Right kidney (tissue), 1 donor: ENCODE data around the gene CCDC188.

Experiments
- DNase-seq: peaks from one replicate; pipeline ENCODE4 v3.0.0-alpha.2; 2016

Gene CCDC188

DNA sequence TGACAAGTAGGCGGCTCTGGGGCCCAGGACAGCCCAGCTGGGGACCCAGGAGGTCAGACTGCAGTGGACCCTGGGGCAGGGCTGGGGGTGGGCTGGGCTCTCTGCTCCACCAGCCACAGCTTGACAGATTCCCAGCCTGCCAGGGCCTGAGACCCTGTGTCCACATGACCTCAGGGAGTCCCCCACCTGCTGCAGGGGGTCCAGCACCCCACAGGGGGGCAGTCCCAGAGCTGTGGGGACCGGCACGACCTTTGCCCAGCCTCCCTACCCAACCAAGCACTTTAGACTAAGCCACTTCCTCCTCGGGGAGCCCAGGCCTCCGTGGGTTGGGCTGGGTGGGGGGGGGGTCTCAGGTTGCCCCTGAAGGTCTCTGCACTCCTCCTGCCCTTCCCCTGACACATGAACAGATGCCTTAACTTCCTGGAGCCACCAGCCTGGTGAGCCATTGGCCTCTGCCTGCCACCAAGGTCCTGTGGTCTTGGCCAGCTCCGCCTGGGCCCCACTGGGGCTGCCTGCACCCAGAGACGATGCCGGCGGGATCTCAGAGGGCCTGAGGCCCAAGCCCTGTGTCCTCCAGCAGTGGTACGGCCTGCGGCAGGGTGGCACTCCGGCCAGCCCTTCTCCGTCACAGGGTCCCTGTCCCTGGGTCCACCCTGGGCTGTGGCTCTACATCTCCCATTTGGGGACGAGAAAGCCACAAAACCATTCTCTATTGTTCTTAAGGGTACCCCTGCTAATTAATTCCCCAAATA, 3.4 kb downstream of the CCDC188 start:
- DNase-seq = no peak

DNA sequence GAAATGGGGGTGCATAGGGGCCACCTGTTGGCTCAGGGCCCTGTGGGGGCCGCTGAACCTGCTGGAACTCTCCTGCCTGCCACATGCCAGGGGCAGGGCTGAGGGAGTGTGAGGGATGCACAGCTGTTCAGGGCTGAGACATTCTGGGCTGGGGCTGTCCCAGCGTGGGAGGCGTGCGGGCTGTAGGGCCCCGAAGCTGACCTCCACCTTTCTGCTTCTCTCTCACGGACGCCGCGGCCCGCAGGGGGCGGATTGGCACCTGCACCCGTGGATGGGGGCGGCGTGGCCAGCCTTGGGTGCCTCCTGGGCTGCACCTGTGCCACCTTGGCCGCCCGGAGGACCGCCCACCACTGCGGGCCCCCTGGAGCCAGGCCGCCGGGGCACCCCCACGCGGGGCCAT, 4.1 kb downstream of the CCDC188 start:
- no peak for DNase-seq

DNA sequence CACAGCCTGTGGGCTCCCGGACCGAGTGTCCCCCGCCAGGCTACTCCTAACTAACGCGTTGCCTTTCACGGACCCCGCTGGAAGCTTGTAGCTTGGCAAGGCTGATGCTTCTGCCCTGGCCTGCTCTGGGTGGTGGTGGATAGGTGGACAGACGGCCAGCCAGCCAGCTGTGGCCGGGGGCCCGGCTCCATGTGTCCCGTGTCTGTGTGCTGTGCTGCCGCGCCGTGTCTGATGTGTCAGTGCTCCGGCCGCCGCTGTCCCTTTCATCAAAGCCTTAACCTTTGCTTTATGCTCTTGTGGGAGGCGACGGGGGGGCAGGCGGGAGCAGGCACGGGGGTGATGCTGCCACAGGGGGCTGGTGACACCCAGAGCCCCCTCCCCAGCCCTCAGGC, 5.0 kb downstream of the CCDC188 start:
- DNase-seq = no peak

DNA sequence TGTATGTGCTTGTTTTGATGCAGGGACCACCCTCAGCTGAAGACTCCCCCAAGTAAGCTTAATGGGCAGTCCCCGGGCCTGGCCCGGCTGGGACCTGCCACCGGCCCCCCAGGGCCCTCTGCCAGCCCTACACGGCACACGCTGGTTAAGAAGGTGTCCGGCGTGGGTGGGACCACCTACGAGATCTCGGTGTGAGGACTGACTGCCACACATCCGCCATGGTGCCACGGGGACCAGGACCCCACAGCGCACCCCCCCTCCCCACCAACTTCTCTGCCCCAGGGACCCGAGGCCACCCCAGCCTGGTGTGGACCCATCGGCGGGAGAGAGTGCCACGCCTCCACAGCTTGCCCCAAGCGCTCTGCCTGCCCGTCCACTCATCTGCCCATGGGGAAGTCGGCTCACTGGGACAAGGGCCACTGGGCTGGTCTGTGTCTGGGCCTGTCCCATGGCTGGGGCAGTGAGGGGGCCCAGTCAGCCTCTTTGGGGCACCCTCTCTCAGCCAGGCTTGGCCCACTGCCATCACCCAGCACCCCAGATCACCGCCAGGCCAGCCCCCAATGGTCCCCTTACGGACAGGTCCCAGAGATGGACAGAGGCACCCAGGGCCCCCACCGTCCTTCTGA, 5.5 kb downstream of the CCDC188 start:
- no peak for DNase-seq

DNA sequence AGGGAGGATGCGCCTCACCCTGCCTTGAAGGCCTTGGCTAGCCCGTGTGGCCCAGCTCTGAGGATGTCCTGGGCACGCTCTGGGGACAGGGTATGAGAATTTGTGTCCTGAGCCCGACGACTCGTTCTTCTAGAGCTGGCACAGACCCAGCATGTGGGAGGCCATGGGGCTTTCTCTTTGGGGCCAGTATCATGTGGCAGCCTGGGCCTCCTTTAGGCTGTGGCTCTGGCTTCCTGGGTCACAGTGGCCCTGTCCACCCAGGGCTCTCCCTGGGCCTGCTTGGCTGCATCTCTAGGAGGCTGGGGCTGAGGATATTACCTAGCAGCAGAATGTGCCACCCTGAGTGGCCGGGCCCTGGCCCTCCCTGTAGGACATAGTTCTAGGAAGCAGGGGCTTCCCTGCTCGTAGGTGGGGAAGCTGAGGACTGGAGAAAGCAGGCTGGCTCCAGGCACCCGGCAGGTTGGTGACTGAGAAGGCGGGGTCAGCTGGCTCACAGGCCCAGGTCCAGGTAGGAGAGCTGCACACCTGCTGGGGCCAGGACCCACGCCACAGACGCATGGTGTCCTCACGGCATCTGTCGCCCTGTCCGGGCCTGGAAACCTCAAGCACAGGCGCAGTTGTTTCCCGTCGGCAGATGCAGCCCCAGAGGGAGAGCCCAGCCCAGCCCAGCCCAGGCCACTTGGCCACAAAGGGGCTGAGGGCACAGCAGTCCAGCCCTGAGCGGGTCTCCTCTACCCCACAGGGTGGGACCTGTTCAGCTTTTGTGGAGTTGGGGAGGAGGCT, 6.8 kb downstream of the CCDC188 start:
- no peak for DNase-seq

DNA sequence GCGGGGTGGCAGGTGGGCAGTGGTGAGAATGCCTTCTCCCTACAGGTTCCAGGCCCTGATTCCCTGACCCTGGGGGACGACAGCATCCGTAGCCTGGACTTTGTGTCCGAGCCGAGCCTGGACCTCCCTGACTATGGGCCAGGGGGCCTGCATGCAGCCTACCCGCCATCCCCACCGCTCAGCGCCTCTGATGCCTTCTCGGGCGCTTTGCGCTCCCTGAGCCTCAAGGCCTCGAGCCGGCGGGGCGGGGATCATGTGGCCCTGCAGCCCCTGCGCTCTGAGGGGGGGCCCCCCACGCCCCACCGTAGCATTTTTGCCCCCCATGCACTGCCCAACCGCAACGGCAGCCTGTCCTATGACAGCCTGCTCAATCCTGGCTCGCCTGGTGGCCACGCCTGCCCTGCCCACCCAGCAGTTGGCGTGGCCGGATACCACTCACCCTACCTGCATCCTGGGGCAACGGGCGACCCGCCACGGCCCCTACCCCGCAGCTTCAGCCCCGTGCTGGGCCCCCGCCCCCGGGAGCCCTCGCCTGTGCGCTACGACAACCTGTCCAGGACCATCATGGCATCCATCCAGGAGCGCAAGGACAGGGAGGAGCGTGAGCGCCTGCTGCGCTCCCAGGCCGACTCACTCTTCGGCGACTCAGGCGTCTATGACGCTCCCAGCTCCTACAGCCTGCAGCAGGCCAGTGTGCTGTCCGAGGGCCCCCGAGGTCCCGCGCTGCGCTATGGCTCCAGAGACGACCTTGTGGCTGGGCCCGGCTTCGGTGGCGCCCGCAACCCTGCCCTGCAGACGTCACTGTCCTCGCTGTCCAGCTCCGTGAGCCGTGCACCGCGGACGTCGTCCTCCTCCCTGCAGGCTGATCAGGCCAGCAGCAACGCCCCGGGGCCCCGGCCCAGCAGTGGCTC, 7.9 kb downstream of the CCDC188 start:
- no peak for DNase-seq

DNA sequence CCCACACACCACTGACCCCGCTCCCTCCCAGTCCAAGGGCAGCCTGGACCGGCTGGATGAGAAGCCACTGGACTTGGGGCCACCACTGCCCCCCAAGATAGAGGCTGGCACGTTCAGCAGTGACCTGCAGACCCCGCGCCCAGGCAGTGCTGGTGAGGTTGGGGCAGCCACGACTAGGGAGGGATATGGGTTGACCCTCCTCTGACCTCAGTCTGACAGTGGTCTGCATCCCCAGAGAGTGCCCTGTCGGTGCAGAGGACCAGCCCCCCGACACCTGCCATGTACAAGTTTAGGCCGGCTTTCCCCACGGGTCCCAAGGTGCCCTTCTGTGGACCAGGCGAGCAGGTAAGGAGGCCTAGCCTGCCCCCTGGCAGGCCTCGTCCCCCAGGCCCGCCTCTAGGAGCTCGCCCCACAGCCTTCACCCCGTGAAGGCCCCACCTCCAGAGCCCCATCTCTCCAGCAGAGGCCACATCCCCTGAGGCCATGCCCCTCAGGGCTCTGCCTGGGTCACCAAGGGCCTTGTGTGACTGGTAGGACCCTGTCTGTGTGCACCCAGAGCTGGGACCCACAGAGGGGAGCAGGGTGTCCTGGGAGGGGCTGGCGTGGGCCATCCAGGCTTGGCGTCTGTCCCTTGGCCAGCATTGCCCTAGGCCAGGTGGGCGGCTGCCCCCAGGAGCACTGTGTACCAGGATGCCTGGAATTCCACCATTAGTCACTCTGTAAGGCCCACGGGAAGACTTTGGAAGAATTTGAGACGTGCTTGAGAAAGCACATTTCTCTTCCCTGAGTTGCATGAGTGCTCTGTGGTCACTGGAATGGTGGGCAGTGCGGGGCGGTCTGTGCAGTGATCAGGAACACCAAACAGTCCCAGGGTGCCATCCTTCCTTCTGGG, 9.4 kb downstream of the CCDC188 start:
- DNase-seq = no peak

DNA sequence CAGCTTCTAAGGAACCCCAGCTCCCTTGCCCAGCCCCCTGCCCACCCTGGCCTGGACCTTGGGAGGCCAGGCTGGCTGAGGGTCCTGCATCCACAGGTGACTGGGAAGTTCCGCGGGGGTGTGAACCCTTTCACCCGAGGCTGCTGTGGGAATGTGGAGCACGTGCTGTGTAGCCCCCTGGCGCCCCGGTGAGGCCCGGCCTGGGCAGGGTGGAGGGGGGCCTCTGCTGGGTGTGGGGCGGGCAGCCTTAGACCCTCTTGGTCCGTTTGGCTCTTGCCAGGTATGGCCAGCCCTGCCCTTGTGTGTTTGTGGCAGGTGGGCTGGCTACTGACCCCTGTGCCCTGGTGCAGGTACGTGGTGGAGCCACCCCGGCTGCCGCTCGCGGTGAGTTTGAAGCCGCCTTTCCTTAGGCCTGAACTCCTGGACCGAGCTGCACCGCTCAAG, 10.3 kb downstream of the CCDC188 start:
- DNase-seq = no peak

DNA sequence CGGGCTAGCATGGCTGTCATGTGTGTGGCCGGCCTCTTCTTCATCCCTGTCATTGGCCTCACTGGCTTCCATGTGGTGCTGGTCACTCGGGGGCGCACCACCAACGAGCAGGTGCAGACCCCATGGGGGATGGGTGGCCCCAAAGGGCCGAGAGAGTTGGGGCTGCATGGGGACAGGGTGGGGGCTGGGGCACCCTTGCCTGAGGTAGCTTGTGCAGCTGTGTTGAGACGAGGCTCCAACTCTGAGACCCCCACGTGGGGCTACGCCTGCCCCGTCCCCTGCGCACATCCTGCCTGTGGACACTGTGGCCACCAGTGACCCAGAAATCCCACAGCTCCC, 10.8 kb downstream of the CCDC188 start:
- no peak for DNase-seq

DNA sequence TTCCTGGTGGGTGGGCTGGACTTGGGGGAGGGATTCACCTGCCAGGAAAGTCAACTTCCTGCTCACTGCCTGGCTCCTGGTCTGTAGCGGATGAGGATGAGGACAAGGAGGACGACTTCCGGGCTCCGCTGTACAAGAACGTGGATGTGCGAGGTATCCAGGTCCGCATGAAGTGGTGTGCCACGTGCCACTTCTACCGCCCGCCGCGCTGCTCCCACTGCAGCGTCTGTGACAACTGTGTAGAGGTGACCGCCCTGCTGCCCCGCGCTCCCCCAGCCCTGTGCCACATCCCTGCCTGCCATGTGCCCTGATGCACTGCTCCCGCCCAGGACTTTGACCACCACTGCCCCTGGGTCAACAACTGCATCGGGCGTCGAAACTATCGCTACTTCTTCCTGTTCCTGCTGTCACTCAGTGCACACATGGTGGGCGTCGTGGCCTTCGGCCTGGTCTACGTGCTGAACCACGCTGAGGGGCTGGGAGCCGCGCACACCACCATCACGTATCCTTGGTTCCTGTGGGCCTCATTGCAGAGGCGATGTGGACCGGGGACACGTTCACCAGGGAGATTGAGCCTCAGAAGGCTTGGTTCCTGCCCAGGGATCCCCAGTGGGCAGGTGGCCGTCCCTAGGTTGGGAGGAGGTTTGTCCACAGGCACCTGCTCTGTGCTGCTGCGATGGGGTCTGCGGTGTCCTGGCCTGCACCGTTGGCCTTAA, 11.3 kb downstream of the CCDC188 start:
- no peak for DNase-seq

DNA sequence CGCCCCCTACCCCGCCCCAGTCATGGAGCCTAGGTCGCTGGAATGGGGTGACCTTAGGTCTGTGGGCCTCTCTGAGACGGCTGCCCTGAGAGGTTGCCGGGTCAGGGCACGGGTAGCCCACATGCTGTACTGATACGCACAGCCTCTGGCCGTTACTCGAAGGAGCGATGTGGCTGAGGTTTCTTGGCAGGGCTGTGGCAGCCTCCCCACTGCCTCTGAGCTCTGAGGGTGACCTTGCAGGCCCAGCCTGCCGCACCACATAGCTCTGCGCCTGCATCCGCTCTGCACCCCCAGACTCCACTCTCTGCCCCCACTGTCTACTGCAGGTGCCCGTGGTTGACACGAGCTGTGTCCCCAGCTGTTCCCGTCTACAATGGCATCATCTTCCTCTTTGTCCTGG, 12.0 kb downstream of the CCDC188 start:
- no peak for DNase-seq

DNA sequence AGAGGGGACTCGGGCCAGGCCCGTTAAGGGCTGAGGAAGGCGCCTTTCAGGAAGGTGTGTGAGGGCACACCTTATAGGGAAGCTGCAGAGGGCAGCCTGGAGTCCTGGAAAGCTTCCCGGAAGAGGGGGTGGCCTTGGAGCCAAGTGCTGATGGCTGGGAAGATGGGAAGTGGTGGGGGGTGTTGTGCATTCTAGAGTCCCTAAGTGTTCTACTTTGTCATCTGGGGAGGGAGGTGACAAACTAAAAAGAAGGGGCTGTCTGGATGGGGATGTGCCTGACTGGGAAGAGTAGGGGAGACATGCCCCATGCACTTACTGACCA, 12.5 kb downstream of the CCDC188 start:
- DNase-seq = no peak

DNA sequence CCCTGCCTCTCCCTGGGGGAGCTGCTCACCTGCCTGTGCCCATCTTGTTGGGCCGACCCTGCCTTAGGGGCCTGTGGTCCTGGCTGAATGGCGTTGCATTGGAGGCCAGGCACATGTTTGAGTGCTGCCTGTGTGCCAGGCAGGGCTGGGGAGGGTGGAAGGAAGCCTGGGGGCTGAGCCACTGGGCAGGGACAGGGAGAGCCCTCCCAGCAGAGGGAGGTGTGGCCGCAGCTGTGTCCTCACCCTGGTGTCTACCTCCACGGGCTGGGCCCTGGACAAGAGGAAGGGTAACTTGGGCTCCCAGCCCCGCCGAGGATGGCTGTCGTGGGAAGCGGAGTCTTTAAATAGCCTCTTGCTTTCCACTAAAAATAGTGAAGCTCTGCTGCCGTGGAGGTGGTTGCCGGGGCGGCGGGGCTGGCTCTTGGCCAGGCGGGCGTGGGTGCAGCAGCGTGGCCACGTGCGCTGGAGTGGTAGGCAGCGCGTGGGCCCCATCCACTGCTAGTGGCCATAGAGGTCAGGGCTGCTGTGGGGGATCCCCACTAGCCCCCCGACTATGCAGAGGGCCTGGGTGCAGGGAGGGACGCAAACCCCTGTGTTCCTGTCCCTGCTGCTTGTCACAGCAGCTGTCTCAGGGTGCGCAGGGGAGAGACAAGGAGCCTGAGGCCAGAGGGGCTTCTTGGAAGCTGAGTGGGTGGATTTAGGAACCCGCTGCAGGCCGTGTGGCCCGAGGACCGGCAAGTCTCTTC, 13.0 kb downstream of the CCDC188 start:
- no peak for DNase-seq

DNA sequence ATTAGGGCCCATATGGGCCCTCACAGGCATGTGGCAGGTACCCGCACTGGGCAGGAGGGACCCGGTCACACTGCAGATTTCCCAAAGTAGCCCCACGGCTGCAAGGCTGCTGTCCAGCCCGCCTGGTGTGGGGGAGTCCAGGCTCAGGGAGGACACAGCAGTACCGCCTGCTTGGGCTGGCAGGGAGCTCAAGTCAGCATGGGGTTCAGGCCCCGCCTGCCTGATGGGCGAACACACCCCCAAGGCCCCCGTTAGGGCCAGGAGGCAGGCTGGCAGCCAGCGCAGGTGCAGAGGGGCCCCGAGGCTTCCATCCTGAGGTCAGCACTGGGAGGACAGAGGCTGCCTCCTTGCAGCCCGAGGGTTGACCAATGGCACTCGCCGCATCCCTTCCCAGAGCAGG, 13.7 kb downstream of the CCDC188 start:
- DNase-seq = no peak

DNA sequence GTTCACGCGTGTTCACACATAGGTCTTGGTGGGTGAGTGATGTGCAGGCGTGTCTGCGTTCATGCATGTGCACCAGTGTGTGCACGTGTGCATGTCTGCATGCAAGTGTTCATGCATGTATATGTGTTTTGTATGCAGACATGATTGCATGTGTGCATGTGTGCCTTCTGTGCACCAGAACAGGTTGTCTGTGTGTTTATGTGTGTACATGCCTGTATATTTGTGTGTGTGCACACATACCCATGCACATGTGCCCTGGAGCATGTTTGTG, 14.3 kb downstream of the CCDC188 start:
- DNase-seq = no peak

DNA sequence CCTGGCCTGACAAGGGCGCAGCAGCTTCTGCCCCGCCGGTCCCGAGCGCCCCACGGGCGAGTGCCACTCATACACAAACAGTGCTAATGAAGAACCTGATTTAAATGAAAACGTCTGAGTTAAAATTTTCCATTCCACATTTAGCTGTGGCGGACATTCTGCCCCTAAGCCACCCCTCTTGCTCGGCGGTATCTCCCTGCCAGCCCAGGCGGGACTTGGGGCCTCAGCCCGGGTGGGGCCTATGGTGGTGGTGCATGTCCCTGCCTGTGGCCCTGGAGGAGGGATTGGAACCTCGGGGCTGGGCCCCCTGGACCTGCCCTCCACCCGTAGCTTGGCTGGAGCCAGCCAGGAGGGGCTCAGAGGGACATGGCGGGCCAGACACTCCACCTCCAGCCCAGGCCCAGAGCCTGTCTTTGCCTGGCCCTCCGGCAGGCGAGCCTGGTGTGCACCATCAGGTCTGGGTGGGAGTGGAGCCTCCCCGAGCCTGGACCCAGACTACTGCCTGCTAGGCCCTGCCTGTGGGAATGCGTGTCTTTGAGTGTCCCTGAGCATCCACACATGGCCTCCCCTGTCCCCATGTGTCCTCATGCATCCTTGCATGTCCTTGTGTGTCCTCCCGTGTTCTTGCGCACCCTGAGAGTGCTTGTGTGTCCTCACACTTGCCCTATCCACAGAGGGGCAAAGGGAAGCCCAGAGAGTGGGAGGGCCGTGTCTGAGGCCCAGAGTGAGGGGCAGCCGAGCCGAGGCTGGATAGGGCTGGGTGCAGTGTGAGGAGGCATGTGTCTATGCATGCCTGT, 14.9 kb downstream of the CCDC188 start:
- DNase-seq = no peak

DNA sequence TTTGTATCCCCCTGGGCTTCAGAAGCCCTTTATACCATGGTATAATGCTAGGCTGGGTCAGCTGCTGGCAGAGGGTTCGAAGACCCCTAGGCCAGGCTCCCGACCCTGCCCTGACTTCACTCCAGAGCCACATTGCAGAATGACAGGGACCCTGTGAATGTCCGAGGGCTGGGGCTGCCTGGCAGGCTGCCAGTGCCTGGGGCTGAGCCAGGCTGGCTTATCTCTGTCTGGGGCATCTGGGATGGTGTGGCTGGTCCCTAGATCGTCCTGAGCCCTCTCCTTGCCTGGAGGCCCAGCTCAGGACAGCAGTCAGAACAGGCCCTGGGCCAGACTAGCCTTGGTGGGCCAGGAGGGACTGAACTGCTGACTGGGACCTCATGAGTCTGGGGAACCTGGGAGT, 15.6 kb downstream of the CCDC188 start:
- DNase-seq = no peak

DNA sequence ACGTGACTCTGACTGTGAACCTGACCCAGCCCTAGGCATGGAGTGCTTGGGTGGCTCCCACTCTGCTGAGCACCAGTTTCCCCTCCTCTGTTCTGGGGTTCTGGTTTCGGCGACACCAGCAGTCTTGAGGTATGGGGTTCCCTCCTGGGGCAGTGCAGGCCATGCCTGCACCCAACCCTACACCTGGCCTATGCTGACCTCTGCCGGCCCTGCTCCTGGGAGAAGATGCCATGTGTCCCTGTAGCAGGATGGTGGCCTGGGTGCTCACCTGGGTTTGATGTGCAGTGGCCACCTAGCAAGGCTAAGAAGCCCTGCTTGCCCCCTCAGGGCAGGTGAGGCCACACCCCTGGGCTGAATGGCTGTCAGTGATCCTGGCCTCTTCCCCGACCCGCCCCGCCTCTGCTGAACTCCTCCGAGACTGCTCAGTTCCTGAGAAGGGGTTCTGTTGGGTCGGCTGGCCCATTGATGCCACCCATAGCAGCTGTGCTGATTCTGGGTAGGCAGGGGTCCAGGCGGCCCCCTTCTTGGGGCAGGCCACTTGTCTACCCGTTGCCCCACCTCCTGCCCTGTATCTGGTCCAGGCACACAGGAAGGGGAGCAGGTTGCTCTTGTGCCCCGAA, 16.8 kb downstream of the CCDC188 start:
- no peak for DNase-seq

DNA sequence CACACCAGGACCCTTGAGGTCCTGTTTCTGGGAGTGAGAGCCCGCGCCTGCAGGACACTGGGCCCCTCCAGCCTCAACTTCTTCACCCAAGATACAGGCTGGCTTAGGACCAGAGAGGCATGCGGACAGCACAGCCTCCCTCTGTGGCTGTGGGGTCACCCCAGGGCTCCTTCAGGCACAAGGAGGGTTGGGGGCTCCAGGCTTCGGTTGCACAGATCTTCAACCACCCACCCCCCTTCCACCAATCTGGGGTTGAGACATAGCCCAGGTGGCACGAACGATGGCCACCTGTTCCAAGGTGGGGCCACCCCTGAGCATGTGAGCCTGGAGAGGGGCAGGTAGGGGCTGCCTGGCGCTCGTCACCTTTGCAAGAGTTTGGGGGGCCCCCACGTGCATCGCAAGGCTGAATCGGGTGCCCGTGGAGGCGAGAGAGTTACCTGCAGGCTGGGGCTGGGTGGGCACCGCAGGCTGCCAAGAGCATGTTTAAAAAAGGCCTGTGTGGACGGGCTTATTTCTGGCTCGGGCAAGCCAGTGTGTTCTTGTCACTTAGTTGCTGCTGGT, 18.1 kb downstream of the CCDC188 start:
- DNase-seq = no peak
